ENCODE results near the gene MB. TPM values are rescaled to one million over a fixed set of nuclear protein-coding genes. Genes with fewer than 3 reads are reported as not detected.

Gene MB
- total RNA-seq, 2 experiments from 2014 or later, result not detected

DNA sequence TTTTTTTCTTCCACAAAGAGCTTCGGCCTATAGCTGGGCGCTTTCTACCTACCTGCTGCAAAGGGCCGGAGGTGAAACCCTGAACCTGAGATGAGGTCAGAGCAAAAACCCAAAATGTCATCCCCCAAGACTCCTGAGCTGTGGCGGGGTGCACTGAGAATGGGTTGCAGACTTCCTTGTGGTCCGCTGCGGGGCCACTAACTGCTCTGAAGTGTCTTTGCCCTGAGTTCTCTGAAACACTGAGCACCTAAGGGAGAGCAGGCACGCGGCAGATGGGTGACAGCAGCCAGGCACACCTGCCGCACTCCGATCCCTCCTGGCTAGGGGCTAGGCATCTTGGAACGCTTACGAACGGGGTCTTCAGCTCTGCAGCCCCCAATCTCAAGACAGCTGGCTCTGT, 47.2 kb downstream of the MB start:
- POLR2A ChIA-PET, result no interaction called here
- Mint-ChIP-seq H3K36me3 (ENCODE audit: low read depth) (no peaks in the 10 kb centered on the region), H3K27ac (no peak overlapping the region), H3K9me3 (no peaks in the 10 kb centered on the region), H3K4me1 (no peaks in the 10 kb centered on the region), H3K27me3 (peaks cover 3% of the 10 kb centered on the region), H3K4me3 (no peak overlapping the region)
- no peak for DNase-seq
- CTCF ChIA-PET, result no interaction called here

DNA sequence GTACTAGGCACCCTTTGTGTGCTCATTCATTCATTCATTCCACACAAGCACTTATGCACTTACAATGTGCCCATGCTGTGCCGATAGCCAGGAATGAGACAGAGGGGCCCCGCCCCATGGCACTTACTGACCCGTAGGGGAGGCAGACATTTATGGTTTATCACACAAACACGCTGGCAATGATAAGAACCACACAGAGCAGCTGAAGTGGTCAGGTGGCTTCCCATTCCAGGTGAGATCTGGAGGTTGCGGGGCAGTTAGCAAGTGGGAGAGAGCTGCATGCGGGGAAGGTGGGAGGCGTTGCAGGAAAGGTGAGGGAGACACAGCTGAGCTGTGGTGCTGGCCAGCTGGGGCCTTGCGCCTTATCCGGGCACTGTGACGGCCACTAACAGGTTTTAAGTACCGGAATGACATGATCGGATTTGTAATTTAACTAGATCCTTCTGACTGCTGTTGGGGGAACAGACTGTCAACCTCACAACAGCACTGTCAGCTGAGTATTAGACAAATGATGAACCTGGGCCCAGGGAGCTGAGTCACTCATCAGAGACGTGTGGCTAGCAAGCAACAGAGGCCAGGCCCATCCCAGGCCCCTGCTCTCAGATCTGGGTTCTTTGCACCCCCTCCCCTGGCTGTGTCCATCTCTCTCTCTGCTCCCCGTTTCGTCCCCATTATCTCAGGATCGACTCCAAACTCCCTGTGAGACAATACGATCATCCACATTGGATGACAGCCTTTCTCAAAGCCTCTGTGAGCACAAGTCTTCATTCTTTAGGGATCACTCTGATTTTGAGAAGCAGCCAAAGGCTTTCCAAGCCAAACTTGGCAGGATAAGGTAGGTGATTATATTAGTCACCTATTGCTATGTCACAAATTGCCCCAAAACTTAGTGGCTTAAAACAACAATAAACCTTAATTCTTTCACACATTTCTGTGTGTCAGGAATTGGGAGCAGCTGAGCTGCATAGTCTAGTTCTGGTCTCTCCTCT, 48.1 kb downstream of the MB start:
- POLR2A ChIA-PET, result no interaction called here
- Mint-ChIP-seq H3K9me3 (no peaks in the 10 kb centered on the region), H3K27me3 (peaks cover 4% of the 10 kb centered on the region), H3K4me1 (no peaks in the 10 kb centered on the region), H3K27ac (no peak overlapping the region), H3K36me3 (ENCODE audit: low read depth) (no peaks in the 10 kb centered on the region), H3K4me3 (no peak overlapping the region)
- DNase-seq, result no peak
- CTCF ChIA-PET, result no interaction called here

DNA sequence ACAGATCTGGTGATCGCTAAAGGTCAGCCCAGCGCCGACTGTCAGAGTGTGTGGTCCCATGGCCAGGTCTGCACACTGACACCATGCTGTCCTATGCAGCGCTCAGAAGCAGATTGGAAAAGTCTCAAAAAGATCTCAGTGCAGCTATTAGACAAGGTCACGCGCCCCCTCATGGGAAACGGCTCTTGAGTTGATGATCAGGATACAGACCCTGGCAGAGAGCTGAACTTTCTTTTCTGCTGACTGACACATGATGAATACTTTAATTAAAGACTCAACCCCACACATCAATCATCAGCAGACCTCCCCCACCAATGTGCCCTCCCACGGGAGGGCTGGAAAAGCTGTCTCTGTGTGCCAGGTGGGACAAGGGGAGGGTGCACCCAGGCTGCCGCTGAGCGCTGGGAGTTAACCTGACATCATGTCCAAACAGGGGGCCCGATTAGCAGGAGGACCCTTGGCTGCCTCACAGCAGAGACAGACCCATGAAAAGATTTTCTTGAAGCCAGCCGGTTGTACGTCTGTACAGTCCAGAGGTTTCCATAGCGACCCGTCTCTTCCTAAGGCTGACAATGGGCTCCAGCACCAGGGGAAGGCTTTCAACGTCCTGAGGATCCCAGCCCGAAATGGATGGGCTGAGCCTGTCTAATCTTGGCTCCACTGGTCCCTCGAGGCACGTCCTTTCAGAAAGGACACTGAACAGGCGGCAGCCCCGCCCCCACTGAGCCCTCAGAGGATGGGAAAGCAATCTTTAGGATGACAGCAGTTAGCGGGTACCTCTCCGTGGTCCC, 49.6 kb downstream of the MB start:
- Mint-ChIP-seq H3K4me1 (no peaks in the 10 kb centered on the region), H3K36me3 (ENCODE audit: low read depth) (no peaks in the 10 kb centered on the region), H3K9me3 (no peaks in the 10 kb centered on the region), H3K4me3 (no peak overlapping the region), H3K27me3 (peaks cover 10% of the 10 kb centered on the region), H3K27ac (no peak overlapping the region)
- ChIA-PET CTCF (no interaction called here), POLR2A (no interaction called here)
- no peak for DNase-seq

DNA sequence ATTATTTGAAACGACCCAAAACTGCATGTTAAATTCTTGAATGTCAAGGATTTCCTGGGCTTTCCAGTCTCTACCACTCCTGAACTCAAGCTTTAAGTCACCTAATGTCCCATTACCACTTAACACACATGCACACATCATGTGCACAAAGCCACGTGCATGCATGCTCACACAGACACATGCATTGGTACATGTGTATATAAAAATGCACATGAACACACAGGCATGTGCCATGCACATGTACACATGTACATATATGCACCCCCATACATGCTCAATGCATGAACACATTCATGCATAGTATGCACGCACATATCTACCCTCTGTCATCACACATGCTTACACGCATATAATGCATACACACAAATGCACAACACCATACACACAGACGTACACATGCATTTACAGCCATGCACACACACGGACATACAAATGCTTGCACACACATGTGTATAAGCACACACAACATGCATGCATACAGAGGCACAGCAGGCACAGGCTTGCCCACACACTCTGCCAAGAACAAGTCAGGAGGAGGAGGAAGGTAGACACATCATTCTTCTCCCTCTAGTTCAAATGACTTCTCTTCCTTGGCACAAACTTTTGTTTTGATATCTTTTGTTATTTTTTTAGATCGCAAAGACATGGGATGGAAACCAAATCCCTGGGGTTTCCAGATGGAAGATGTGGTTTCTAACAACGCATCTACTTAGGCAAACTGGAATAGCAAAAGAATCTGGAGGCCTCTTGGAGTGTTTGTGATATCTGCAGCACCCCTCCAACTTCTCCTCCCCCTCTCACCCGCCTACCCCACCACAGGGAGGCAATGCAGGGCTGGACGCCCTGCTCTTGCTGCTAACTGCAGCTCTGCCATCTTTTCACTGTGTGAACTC, 51.9 kb downstream of the MB start:
- Mint-ChIP-seq H3K36me3 (ENCODE audit: low read depth) (no peaks in the 10 kb centered on the region), H3K27ac (no peak overlapping the region), H3K4me1 (peaks cover 8% of the 10 kb centered on the region), H3K27me3 (peaks cover 24% of the 10 kb centered on the region), H3K9me3 (no peaks in the 10 kb centered on the region), H3K4me3 (no peak overlapping the region)
- ChIA-PET POLR2A (no interaction called here), CTCF (no interaction called here)
- no peak for DNase-seq

DNA sequence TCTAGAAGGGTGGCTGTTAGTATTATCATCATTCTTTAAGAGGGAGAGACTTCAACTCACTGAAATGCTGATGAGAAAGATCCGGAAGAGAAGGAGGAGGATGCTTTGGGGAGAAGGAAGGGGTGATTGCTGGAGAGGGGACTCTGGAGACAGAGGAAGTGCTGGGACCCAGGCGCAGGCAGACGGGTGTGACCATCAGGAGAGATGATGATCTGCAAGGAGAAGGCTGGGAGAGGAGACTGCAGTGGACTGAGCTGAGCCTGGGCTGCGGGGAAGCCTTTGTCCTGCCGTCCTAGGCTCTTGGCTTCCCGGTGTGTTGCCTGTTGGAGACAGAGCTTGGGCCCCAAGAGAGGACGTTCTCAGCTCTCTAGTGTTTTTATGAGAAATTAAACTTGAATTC, 53.9 kb downstream of the MB start:
- H3K36me3 Mint-ChIP-seq (ENCODE audit: low read depth), result no peaks in the 10 kb centered on the region
- CTCF ChIA-PET, result interaction anchor here (1.0 kb wide), 1 partner anchor 19 kb away, joined by 3 read pairs; no protein-coding TSS in a partner anchor
- no peak for DNase-seq

DNA sequence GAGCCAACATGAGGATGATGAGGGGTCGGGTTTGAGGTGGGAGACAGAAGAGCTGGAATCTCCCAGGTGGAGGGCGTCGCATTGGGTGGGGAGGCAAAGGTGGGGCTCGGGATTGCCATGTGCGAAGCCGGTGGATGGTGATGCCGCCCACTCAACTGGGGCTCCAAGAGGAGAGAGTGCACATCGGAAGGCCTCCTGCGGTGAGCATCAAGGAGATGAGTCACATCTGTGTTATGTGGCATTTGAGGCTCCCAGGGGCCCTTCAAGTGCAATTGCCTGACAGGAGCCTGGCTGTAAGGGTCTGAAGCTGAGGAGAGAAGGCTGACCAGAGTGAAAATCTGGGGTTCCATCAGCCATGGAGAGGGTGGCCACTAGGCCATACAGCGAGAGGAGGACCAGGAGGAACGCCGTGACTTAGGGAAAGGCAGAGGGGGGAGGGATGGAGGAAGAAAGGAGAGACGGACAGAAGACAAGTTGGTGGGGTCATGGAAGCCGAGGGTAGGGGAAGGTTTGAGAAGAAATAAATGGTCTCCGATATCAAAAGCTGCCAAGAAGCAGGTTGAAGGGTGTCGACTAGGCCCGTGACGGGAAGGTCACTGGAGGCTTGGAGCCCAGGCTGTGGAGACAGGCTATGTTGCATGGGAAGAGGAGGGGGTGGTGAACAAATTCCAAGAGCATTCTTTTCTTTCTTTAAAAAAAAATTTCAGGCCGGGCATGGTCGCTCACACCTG, 55.2 kb downstream of the MB start:
- Mint-ChIP-seq H3K27ac (no peak overlapping the region), H3K9me3 (no peaks in the 10 kb centered on the region), H3K27me3 (peaks cover 32% of the 10 kb centered on the region), H3K4me3 (no peak overlapping the region), H3K4me1 (peaks cover 8% of the 10 kb centered on the region), H3K36me3 (ENCODE audit: low read depth) (no peaks in the 10 kb centered on the region)
- no peak for DNase-seq
- CTCF ChIA-PET, result no interaction called here
- POLR2A ChIA-PET, result no interaction called here

More for the DNA sequence above, 53.9 kb downstream of the MB start:
- Mint-ChIP-seq H3K9me3 (no peaks in the 10 kb centered on the region), H3K4me3 (no peak overlapping the region), H3K27ac (no peak overlapping the region), H3K4me1 (peaks cover 8% of the 10 kb centered on the region), H3K27me3 (peaks cover 27% of the 10 kb centered on the region)
- POLR2A ChIA-PET, result no interaction called here

DNA sequence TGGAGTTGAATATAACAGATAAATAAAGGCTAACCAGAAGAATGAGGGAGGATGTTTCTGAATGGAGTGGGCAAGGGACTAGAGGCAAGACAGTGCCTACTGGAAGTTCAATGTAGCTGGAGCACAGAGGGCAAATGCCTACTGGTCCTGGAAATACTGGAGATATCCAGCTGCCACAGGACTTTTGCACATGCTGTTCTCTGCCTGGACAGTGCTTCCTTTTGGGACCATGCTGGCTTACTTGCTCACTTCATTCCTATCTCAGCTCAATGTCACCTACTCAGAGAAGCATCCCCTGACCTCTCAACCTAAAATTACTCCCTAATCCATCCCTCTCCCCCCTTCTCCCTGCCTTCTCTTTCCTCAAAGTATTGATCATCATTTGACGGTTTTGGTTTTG, 56.3 kb downstream of the MB start:
- no peak overlapping the region for H3K27ac Mint-ChIP-seq
- no peak overlapping the region for H3K4me3 Mint-ChIP-seq
- no peak for DNase-seq
- POLR2A ChIA-PET, result no interaction called here
- no peaks in the 10 kb centered on the region for H3K36me3 Mint-ChIP-seq (ENCODE audit: low read depth)
- peaks cover 8% of the 10 kb centered on the region for H3K4me1 Mint-ChIP-seq
- CTCF ChIA-PET, result interaction anchor here (0.7 kb wide), 1 partner anchor 8 kb away, joined by 3 read pairs; no protein-coding TSS in a partner anchor
- no peaks in the 10 kb centered on the region for H3K9me3 Mint-ChIP-seq
- H3K27me3 Mint-ChIP-seq, result peaks cover 32% of the 10 kb centered on the region

DNA sequence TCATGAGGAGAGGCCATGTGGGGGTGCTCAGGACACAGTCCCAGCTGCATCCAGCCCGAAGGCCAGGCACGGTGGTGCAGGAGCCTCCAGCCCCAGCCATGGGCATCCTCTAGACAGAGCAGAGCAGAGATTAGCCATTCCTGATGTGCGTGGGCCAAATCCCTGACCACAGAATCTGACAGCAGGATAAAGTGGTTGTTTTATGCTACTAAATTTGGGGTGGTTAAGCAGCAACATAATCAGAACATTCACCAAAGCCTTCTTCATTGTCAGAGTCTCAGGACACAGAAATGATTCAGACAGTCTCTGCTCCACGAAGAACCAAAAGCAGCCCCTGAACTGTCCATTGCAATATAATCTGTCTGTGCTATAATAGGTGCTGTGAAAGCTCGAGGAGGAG, 56.8 kb downstream of the MB start:
- Mint-ChIP-seq H3K27me3 (peaks cover 32% of the 10 kb centered on the region), H3K4me3 (no peak overlapping the region), H3K36me3 (ENCODE audit: low read depth) (no peaks in the 10 kb centered on the region), H3K27ac (no peak overlapping the region), H3K9me3 (no peaks in the 10 kb centered on the region), H3K4me1 (peaks cover 8% of the 10 kb centered on the region)
- POLR2A ChIA-PET, result no interaction called here
- DNase-seq, result no peak
- CTCF ChIA-PET, result interaction anchor here (0.7 kb wide), 1 partner anchor 8 kb away, joined by 3 read pairs; no protein-coding TSS in a partner anchor

DNA sequence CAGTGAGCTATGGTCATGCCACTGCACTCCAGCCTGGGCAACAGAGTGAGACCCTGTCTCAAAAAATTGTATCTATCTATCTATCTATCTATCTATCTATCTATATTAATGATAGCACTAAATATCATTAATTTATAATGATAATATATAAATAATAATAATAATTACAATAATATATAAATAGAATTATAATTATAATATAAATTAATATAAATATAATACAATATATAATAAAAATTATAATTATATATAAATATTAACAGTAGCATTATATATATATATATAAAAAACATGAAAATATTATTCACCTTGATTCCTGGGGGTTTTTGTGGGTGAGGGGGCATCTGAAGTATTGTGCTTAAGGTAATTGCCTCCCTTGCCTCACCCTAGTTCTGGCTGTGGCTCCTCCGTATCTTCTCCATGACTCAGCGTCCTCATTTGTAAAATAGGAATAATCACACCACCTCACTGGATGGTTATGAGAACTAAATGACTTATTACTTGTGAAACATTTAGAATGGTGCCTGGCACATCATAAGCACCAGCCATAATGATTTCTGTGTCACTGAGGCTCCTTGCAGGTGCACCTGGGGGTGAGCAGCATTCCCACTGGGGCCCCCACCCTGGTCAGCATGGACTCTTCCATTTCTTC, 57.6 kb downstream of the MB start:
- ChIA-PET POLR2A (no interaction called here), CTCF (no interaction called here)
- Mint-ChIP-seq H3K4me1 (peaks cover 8% of the 10 kb centered on the region), H3K27me3 (peaks cover 28% of the 10 kb centered on the region), H3K4me3 (no peak overlapping the region), H3K27ac (no peak overlapping the region), H3K9me3 (no peaks in the 10 kb centered on the region), H3K36me3 (ENCODE audit: low read depth) (no peaks in the 10 kb centered on the region)
- DNase-seq, result no peak

DNA sequence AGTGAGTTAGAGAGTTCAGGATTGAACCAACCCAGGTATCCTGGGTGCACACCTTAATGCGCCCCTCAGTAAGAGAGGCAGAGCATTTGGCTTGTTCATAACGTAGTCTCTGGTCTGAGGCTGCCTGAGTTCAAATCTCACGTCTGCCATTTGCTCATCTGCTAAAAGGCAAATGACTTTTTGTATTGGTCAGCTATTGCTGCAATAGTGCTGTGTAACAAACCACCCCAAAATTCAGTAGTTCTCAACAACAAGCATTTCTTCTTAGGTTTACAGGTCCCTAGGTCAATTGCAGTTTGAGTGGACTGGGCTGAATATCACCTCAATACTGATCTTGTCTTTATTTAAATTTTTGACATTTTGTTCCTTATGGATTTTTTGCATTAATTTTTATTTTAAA, 58.4 kb downstream of the MB start:
- Mint-ChIP-seq H3K36me3 (ENCODE audit: low read depth) (no peaks in the 10 kb centered on the region), H3K9me3 (no peaks in the 10 kb centered on the region), H3K4me1 (peaks cover 8% of the 10 kb centered on the region), H3K27ac (no peak overlapping the region), H3K4me3 (no peak overlapping the region), H3K27me3 (peaks cover 28% of the 10 kb centered on the region)
- POLR2A ChIA-PET, result no interaction called here
- DNase-seq, result no peak
- CTCF ChIA-PET, result no interaction called here

DNA sequence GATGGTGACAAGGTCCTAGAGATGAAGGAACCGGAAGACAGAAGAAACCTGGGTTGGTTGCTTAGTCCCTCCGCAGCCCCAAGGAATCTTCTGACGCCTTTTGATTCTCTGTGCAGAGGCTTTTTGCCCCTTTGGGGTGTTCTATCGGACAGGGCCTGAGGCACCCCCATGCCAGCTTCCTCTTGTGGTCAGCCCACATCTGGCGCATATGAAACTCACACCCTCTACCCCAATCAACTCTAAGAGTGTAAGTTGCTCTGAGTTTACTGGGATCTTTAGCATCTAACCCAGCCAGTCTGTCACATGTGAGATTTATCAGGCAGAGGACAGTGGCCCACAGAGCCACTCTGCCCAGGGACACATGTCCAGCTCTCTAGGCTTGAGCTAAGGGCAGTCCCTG, 59.1 kb downstream of the MB start:
- Mint-ChIP-seq H3K27ac (no peak overlapping the region), H3K9me3 (no peaks in the 10 kb centered on the region), H3K4me1 (peaks cover 8% of the 10 kb centered on the region), H3K36me3 (ENCODE audit: low read depth) (no peaks in the 10 kb centered on the region), H3K4me3 (no peak overlapping the region), H3K27me3 (peaks cover 23% of the 10 kb centered on the region)
- CTCF ChIA-PET, result no interaction called here
- POLR2A ChIA-PET, result interaction anchor here (0.6 kb wide), 1 partner anchor 122 kb away, joined by 3 read pairs; no protein-coding TSS in a partner anchor
- DNase-seq, result no peak

Measured in activated CD4-positive, alpha-beta memory T cell treated with anti-CD3 and anti-CD28 coated beads, Interleukin-2, amount 10 ng/mL, durations not matched to agents 7 days and 5 days (primary cell).